SW480 (cell line): ENCODE results near the gene SLC23A2.
"Not testable (repeated sequence)": the region's sequence is repeated elsewhere in the genome, so short reads cannot be mapped to it uniquely, and the experiment has no call there.

ENCODE experiments used
- DNase-seq: peaks from one replicate; pipeline ENCODE4 v3.0.0-alpha.2; 2016; ENCODE audit warnings: low spot score

The SLC23A2 gene

GRCh38 chr20:4902788-4903187, 98.5 kb downstream of the SLC23A2 start:
- no peak for DNase-seq

- peak; percentile 56 for DNase-seq
Observed at GRCh38 chr20:4901031-4901818, 100.1 kb downstream of the SLC23A2 start.

- peak; percentile 96 for DNase-seq
Observed at GRCh38 chr20:4898282-4899244, 102.7 kb downstream of the SLC23A2 start.

- no peak for DNase-seq
Observed at GRCh38 chr20:4897600-4897999, 103.7 kb downstream of the SLC23A2 start.

GRCh38 chr20:4896971-4897497, 104.3 kb downstream of the SLC23A2 start:
- peak; percentile 58 for DNase-seq

GRCh38 chr20:4896119-4896702, 105.1 kb downstream of the SLC23A2 start:
- DNase-seq = no peak

- no peak for DNase-seq
Observed at GRCh38 chr20:4894981-4895381, 106.3 kb downstream of the SLC23A2 start.

GRCh38 chr20:4894409-4894808, 106.9 kb downstream of the SLC23A2 start:
- DNase-seq = no peak

- no peak for DNase-seq
Observed at GRCh38 chr20:4893709-4894108, 107.6 kb downstream of the SLC23A2 start.

- DNase-seq = no peak
Observed at GRCh38 chr20:4891997-4892396, 109.3 kb downstream of the SLC23A2 start.

- DNase-seq = no peak
Observed at GRCh38 chr20:4891190-4891763, 110.0 kb downstream of the SLC23A2 start.

- no peak for DNase-seq
Observed at GRCh38 chr20:4889446-4889845, 111.9 kb downstream of the SLC23A2 start.

GRCh38 chr20:4887586-4887985, 113.7 kb downstream of the SLC23A2 start:
- no peak for DNase-seq

- DNase-seq = no peak
Observed at GRCh38 chr20:4886771-4887527, 114.4 kb downstream of the SLC23A2 start.

- DNase-seq = no peak
Observed at GRCh38 chr20:4885877-4886276, 115.4 kb downstream of the SLC23A2 start.

GRCh38 chr20:4883546-4883945, 117.8 kb downstream of the SLC23A2 start:
- no peak for DNase-seq

GRCh38 chr20:4883051-4883450, 118.3 kb downstream of the SLC23A2 start:
- DNase-seq = no peak

GRCh38 chr20:4881006-4881730, 120.1 kb downstream of the SLC23A2 start:
- no peak for DNase-seq

GRCh38 chr20:4880051-4880450, 121.3 kb downstream of the SLC23A2 start:
- DNase-seq = no peak

- not testable (repeated sequence) for DNase-seq
Observed at GRCh38 chr20:4878099-4878498, 123.2 kb downstream of the SLC23A2 start.
